Psoas muscle (tissue), 8 donors: ENCODE measurements around the gene RNF17. TPM values are rescaled to one million over a fixed set of nuclear protein-coding genes. Genes with fewer than 3 reads are reported as not detected.

Source experiments
- ATAC-seq, 4 donors: fragments of 200-7000 bp; cut with Tn5 transposase; one replicate each; pipeline ENCODE4 v1.9.1; 2020; ENCODE audit warnings: moderate library complexity in 3 of 4, mild to moderate bottlenecking in 2 of 4
- DNase-seq, 2 donors: peaks; one replicate each; pipeline ENCODE4 v3.0.0-alpha.2; 2020
- H3K27ac ChIP-seq: fragments of 200-600 bp; one replicate; pipeline ENCODE4 v1.8.0; 2022
- H3K27me3 ChIP-seq, 3 donors: fragments of 200-600 bp in 1 of 3; one replicate each; pipeline versions ENCODE4 v1.6.1 to v1.8.0; 2013 to 2022; ENCODE audit warnings: low read length in 2 of 3, mild to moderate bottlenecking in 2 of 3, moderate library complexity in 1 of 3; ENCODE audit not compliant: insufficient read depth in 3 of 3
- H3K36me3 ChIP-seq, 2 donors: fragments of 200-600 bp in 1 of 2; one replicate each; pipeline versions ENCODE4 v1.6.1 to v1.8.0; 2013 to 2022; ENCODE audit warnings: low read depth in 1 of 2, mild to moderate bottlenecking in 1 of 2, moderate library complexity in 1 of 2; ENCODE audit not compliant: insufficient read depth in 1 of 2
- H3K4me1 ChIP-seq: fragments of 200-600 bp; one replicate; pipeline ENCODE4 v1.8.0; 2022
- H3K4me3 ChIP-seq: fragments of 200-600 bp; one replicate; pipeline ENCODE4 v1.8.0; 2022; ENCODE audit warnings: mild to moderate bottlenecking
- H3K9me3 ChIP-seq: fragments of 200-600 bp; one replicate; pipeline ENCODE4 v1.8.0; 2022
- WGBS, 3 donors: extraction: QIAGEN DNeasy Blood & Tissue Kit; methylation state at CpG; one replicate each; pipeline versions ENCODE4 v1.1.6 to v1.1.7; 2013; 5-methylcytosine and 5-hydroxymethylcytosine counted together
- intact Hi-C, 2 donors: fragments of 100-400 bp; cut with DNase I; formaldehyde crosslinking; loops; one replicate each; pipeline versions ENCODE4 v1.11.0 to v1.14.2; 2022
- polyA plus RNA-seq, 3 donors: library from polyadenylated mRNA; stranded (reverse); fragments of 200-250 nt; gene quantifications; one replicate each; pipeline ENCODE4 v1.2.3, GENCODE V29; 2013
- total RNA-seq, 4 donors: library from RNA; stranded (reverse); fragmentation: NEBNext Ultra II Directional in 2 of 4; extraction: Animal tissue kit (Norgen Biotek cat#: 25700) in 2 of 4; gene quantifications; one replicate each; pipeline versions ENCODE4 v1.2.1 to v1.2.4, GENCODE V29; 2021 to 2023
- TF ChIP-seq, protein P1 (sequence below): fragments of 200-600 bp; IDR thresholded peaks from one replicate; pipeline ENCODE4 v1.8.0; 2022; ENCODE audit warnings: antibody characterized with exemption
- donor health status: healthy with polysubstance abuse.
- donor health status: DM: no; HTN: no; CAD: no; lungs with moderate emphysema.
- donor health status: Bipolar disorder and iron deficiency.
- donor health status: healthy.
- donor health status: DM: yes; HTN: yes; CAD: no.
- donor health status: DM: no; HTN: no; CAD: no.
- donor health status: DM: no; HTN: no; CAD: no.
- donor health status: DM: yes; HTN: yes; CAD: no.

RNF17 gene
- total and polyA plus RNA-seq, 7 donors = 0.05 to 0.60 TPM; not detected in 5

- no peaks in the 10 kb centered on the region for H3K36me3 ChIP-seq
- H3K9me3 ChIP-seq = no peaks in the 10 kb centered on the region
- peaks cover 0 to 4% (median under 1%) of the 10 kb centered on the region in 3 donors for H3K27me3 ChIP-seq
- WGBS, 3 donors = 93 to 95% (median 94%) methylated on average over 5 of the region's 5 CpGs
- DNase-seq = no peak
- no peak overlapping the region for H3K4me3 ChIP-seq
- H3K4me1 ChIP-seq = no peaks in the 10 kb centered on the region
- no peak for ATAC-seq
- intact Hi-C loops = no loop called here
- no peak overlapping the region for H3K27ac ChIP-seq
- TF ChIP-seq, protein P1, sequence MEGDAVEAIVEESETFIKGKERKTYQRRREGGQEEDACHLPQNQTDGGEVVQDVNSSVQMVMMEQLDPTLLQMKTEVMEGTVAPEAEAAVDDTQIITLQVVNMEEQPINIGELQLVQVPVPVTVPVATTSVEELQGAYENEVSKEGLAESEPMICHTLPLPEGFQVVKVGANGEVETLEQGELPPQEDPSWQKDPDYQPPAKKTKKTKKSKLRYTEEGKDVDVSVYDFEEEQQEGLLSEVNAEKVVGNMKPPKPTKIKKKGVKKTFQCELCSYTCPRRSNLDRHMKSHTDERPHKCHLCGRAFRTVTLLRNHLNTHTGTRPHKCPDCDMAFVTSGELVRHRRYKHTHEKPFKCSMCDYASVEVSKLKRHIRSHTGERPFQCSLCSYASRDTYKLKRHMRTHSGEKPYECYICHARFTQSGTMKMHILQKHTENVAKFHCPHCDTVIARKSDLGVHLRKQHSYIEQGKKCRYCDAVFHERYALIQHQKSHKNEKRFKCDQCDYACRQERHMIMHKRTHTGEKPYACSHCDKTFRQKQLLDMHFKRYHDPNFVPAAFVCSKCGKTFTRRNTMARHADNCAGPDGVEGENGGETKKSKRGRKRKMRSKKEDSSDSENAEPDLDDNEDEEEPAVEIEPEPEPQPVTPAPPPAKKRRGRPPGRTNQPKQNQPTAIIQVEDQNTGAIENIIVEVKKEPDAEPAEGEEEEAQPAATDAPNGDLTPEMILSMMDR = no peak
Measured at GRCh38 chr13:24738366-24738847, 25.6 kb upstream of the RNF17 start.

DNA sequence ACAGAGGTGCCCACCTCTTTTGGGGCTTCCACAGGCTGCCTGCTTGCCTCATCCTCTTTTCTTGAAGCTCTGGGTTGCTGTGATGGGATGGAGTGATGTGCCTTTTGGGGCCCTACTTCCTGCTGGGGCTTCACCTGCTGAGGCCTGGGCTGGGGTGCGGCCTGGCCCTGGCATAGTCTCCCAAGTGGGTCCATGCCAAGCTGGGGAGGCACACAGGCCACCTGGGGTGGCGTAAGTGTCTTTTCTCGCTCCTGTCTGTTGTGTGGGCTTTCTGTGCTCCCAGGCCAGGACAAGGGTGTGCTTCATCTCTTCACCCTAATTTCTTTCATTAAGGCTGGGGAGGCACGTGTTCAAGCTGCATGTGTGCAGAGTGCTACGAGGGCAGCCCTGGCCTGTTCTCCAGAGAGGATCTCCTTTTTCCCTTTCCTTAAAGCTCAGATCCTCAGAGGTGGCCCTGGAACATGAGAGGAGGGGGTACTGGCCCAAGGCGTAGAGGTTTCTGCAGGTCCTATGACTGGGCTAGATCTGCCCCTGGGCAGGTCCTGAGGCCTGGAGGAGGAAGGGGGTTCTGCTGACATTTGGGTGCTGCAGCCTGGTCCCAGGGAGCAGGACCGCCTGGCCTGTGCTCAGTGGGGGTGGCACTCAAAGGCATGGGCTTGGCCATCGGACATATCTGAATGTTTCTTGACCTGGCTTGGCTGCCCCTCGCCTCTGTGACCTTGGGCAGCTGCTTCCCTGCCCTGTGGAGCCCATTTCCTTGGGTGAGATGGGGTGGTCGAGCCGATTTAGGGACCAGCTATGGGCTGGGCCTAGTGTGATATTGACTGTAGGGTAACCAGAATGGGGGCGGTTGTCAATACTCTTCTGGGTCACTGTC lies 23.7 kb upstream of the RNF17 start:
- Histone ChIP-seq H3K36me3 (no peaks in the 10 kb centered on the region), H3K9me3 (no peaks in the 10 kb centered on the region), H3K4me3 (no peak overlapping the region), H3K27me3 (peaks cover 0 to 19% (median 4%) of the 10 kb centered on the region in 3 donors), H3K4me1 (no peaks in the 10 kb centered on the region), H3K27ac (no peak overlapping the region)
- TF ChIP-seq, protein P1 = no peak
- ATAC-seq (no peak), DNase-seq (no peak)
- 92 to 94% (median 92%) methylated on average over 12 of the region's 12 CpGs for WGBS, 3 donors
- intact Hi-C loops = no loop called here

- no peak for DNase-seq
- no peaks in the 10 kb centered on the region for H3K4me1 ChIP-seq
- intact Hi-C loops = no loop called here
- ATAC-seq = no peak
- TF ChIP-seq, protein P1 = no peak
- no peaks in the 10 kb centered on the region for H3K36me3 ChIP-seq
- no peak overlapping the region for H3K4me3 ChIP-seq
- peaks cover 0 to 27% (median 9%) of the 10 kb centered on the region in 3 donors for H3K27me3 ChIP-seq
- H3K9me3 ChIP-seq = no peaks in the 10 kb centered on the region
- no peak overlapping the region for H3K27ac ChIP-seq
- 68 to 74% (median 71%) methylated on average over 11 of the region's 11 CpGs for WGBS, 3 donors
Measured at GRCh38 chr13:24741016-24741662, 22.8 kb upstream of the RNF17 start.

DNA sequence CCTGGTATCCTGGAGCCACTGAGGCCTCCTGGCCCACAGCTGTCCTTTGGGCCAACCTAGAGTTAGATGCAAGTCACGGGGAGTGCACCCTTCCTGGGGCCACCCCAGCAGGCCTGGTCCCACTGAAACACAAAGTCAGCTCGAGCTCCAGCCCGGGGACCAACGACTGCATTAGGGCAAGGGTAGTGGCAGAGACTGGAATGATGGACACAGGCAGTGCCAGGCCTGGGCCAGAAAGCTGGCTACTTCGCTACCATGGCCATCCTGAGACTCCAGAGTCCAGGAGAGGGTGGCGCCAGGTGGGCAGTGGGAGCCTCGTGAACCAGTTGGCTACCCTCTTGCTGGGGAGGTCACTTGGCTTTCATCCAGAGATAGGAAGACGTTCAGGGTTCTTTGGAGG lies 22.2 kb upstream of the RNF17 start:
- 55 to 61% (median 61%) methylated on average over 8 of the region's 8 CpGs for WGBS, 3 donors
- H3K4me1 ChIP-seq = peaks cover 4% of the 10 kb centered on the region
- H3K27ac ChIP-seq = no peak overlapping the region
- H3K4me3 ChIP-seq = no peak overlapping the region
- H3K27me3 ChIP-seq = peaks cover 0 to 34% (median 10%) of the 10 kb centered on the region in 3 donors
- intact Hi-C loops = no loop called here
- ATAC-seq (no peak), DNase-seq (no peak)
- TF ChIP-seq, protein P1 = no peak
- H3K36me3 ChIP-seq = no peaks in the 10 kb centered on the region
- no peaks in the 10 kb centered on the region for H3K9me3 ChIP-seq
